Measurements from ENCODE around the gene MDK. TPM values are rescaled to one million over a fixed set of nuclear protein-coding genes. Genes with fewer than 3 reads are reported as not detected.

The MDK gene
- total RNA-seq, 4 donors from 2014 or later = 4.0 to 23.8 (median 8.1) TPM

GRCh38 chr11:46348566-46349401 lies 32.7 kb upstream of the MDK start:
- no peak for TF ChIP-seq CTCF (IDR thresholded peaks at IDR 0.05; ENCODE audit: low read depth)

GRCh38 chr11:46350695-46351094 lies 30.8 kb upstream of the MDK start:
- no peak for TF ChIP-seq CTCF (IDR thresholded peaks at IDR 0.05; ENCODE audit: low read depth)

GRCh38 chr11:46351148-46351547 lies 30.3 kb upstream of the MDK start:
- TF ChIP-seq CTCF (IDR thresholded peaks at IDR 0.05; ENCODE audit: low read depth) = no peak

- no peak for TF ChIP-seq CTCF (IDR thresholded peaks at IDR 0.05; ENCODE audit: low read depth)
Observed at GRCh38 chr11:46351606-46352005, 29.9 kb upstream of the MDK start.

GRCh38 chr11:46352063-46352841 lies 29.2 kb upstream of the MDK start:
- TF ChIP-seq CTCF (IDR thresholded peaks at IDR 0.05; ENCODE audit: low read depth) = no peak

- no peak for TF ChIP-seq CTCF (IDR thresholded peaks at IDR 0.05; ENCODE audit: low read depth)
Observed at GRCh38 chr11:46353698-46354097, 27.8 kb upstream of the MDK start.

- no peak for TF ChIP-seq CTCF (IDR thresholded peaks at IDR 0.05; ENCODE audit: low read depth)
Observed at GRCh38 chr11:46356924-46357482, 24.5 kb upstream of the MDK start.
